Posterior cingulate gyrus (tissue), 11 donors: ENCODE results near the gene EEF2K.

Experiments
- DNase-seq, 10 donors: peaks; one replicate each; pipeline versions ENCODE4 v3.0.0 to v3.0.0-alpha.2; 2020 to 2021; ENCODE audit warnings: mixed read lengths in 3 of 10
- intact Hi-C: fragments of 100-400 bp; cut with DNase I; formaldehyde crosslinking; loops from one replicate; pipeline ENCODE4 v1.15.1; 2023

Gene EEF2K

DNA sequence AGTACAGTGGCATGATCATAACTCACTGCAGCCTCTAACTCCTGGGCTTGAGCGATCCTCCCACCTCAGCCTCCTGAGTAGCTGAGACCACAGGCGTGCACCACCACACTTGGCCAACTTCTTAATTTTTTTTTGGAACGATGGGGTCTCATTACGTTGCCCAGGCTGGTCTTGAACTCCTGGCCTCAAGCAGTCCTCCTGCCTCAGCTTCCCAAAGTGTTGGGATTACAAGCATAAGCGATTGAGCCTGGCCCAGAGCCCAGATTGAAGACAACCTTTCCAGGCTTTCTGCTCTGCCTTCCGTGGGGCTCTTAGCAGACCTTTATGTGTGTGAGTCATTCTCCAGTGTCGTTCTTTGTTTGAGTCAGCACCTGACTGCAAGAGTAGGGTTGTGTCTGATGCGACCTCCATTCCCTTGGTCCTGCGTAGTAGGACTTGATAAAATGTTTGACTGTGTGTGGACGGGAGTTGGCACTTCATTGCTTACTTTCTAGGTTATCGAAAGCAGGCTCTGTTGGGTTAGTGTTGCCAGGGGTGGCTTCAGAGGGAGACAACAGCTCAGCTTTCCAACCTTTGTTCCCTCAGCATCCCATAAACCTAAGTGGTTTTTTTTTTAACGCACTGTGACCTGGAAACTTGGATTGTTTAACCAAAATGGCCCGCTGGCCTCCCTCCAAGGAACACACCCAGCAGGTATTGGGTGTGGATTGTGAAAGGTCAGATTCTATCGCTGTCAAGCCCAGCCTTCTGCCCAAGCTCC is 26.4 kb downstream of the EEF2K start:
- no peak for DNase-seq
- intact Hi-C loops, result no loop called here

GRCh38 chr16:22233037-22233372 is 26.9 kb downstream of the EEF2K start:
- DNase-seq, result no peak
- intact Hi-C loops, result no loop called here

GRCh38 chr16:22235839-22236745 is 30.0 kb downstream of the EEF2K start:
- DNase-seq, result no peak
- intact Hi-C loops, result no loop called here

DNA sequence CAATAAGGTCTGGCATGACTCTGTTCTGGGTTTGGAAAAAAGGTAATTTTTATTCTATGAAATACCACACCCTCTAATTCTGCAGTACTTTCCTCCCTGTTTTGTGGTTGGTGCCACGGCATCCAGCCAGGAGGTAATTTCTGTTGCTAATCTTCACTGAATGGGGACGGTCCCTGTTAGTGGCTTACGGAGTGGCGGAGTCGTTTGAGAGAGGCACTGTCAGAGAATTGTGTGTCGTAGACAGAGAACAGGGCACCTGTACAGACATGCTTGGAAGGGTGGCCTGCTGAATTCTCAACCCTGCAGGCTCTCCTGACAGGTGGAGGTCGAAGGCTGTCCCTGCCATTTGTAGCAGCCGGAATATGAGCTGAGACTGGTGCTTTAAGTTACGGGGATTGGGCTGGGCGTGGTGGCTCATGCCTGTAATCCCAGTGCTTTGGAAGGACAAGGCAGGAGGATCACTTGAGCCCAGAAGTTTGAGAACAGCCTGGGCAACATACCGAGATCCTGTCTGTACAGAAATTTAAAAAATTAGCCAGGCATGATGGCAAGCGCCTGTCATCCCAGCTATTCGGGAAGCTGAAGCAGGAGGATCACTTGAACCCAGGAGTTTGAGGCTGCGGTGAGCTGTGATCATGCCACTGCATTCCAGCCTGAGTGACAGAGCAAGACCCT is 33.2 kb downstream of the EEF2K start:
- intact Hi-C loops, result no loop called here
- DNase-seq, result no peak

GRCh38 chr16:22240023-22240710 is 34.1 kb downstream of the EEF2K start:
- intact Hi-C loops, result no loop called here
- no peak for DNase-seq

DNA sequence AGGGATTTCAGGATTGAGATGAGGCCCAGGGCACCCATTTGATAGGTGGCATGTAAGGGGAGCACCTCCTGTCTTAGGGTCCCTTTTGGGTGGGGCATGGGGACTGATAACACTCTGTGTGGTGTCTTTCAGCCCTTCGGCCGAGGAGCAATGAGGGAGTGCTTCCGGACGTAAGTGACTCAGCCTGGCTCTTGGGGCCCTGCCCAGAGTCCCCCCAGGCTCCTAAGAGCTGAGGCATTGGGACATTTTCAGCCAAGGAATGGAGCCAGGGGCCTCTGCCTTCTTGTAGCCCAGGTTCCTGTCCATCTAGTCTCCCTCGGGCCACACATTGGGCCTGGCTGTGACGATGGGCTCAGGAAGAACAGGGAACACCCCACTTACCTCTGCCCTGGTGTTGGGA is 44.4 kb downstream of the EEF2K start:
- DNase-seq, result peak in 1 of 10 donors; percentile 44
- intact Hi-C loops, result no loop called here

DNA sequence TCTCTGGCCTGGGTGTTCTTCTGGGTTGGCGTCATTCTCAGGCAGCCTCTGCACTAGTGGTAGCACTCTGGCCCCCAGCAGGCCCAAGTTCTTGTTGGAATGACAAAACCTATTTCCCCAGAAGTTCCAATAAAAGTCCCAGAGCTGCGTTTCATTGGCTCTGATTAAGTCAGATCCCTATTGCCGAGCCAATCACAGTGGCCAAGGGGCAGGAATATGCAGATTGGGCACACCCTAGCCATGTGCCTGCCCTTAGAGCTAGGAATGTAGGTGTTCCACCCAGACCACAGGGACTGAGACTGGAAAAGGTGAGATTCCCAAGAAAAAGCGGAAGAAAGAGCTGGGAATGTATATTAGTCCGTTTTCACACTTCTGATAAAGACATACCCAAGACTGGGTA is 46.2 kb downstream of the EEF2K start:
- intact Hi-C loops, result no loop called here

GRCh38 chr16:22253272-22253671 is 47.2 kb downstream of the EEF2K start:
- intact Hi-C loops, result no loop called here
- peak in 1 of 10 donors; percentile 58 for DNase-seq

More for the DNA sequence above, 46.2 kb downstream of the EEF2K start:
- no peak for DNase-seq

GRCh38 chr16:22255335-22255734 is 49.3 kb downstream of the EEF2K start:
- intact Hi-C loops, result no loop called here
- DNase-seq, result peak in 1 of 10 donors; percentile 1

DNA sequence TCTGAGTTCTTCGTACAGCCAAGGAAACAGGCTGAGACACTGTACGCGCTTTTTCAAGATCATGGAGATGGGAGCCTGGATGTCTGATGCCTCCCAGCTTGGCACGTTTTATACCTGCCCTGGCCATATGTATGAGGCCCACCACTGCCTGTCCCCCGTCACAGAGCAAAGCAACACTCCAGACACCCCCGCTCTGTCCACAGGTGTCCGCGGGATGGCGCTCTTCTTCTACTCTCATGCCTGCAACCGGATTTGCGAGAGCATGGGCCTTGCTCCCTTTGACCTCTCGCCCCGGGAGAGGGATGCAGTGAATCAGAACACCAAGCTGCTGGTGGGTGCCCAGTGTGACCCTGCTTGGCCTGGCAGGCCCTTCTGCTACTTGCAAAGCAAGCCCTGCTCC is 51.4 kb downstream of the EEF2K start:
- peak in 1 of 10 donors; percentile 64 for DNase-seq
- intact Hi-C loops, result no loop called here

DNA sequence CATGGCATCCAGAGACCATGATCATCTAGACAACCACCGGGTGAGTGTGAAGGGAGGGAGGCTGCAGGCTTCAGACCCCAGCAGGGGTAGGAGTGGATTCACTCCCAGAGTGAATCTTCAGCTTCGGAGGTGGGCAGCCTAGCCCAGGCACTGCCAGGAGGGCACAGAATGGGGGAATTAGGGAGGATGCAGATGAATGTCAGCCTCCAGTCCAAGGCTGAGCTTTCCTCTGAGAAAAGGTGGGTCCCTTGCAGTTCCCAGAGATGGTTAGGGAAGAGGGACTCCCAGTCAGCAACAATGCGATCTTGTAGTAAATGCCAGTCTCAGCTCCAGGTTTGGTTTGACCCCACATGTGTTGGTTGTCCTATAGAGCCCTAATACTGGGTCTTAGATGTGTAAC is 54.4 kb downstream of the EEF2K start:
- intact Hi-C loops, result no loop called here
- peak in 1 of 10 donors; percentile 31 for DNase-seq

DNA sequence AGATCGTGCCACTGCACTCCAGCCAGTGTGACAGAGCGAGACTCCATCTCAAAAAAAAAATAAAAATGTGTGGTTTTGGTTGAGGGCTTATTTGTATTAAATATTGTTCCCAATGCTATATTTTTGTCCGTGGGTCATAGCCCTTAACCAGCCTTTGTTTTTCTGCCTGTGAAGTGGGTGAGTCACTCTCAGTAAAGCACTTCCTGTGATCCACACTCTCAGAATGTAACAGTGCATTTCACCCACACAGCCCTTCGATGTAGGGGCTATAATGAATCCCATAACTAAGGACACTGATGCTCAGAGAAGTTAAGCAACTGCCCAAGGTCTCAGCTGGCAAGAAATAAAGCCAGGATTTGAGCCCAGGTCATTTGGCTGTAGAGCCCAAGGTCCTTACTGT is 56.4 kb downstream of the EEF2K start:
- intact Hi-C loops, result no loop called here
- peak in 1 of 10 donors; percentile 4 for DNase-seq

DNA sequence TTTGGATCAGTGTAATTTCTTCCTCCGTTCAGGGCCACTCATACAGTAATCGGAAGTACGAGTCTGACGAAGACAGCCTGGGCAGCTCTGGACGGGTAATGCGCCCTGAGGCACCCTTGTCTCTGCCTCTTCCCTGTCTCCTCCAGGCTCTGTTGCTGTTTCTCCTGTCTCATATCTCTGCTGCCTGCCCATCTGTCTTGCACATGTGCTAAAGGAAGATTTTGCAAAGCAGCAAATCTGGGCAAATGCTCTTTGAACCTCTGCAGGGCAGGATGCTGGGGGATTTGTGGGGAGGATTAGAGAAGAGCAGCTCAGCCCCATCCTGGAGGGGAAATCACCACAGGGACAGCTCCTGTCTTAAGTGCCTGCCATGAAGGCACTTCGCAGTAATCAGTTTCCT is 58.7 kb downstream of the EEF2K start:
- intact Hi-C loops, result no loop called here
- DNase-seq, result peak in 1 of 10 donors; percentile 17

DNA sequence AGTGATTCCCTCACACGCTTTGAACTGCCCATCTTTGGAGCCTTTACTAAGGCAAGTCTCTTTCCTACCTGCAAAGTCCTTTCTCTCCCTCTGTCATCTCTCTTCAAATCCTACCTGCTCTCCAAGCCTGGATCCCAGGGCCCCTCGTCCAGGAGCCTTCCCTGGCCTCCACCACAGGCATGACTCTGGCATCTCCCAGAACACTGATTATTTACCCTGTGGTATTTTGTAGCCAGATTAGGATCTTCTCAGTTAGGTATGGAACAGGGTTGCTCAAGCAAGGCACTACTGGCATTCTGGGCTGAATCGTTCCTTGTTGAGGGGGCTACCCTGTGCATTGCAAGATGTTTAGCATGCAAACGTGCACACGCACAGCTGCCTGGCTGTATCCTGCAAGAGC is 59.3 kb downstream of the EEF2K start:
- peak in 1 of 10 donors; percentile 53 for DNase-seq
- intact Hi-C loops, result no loop called here

DNA sequence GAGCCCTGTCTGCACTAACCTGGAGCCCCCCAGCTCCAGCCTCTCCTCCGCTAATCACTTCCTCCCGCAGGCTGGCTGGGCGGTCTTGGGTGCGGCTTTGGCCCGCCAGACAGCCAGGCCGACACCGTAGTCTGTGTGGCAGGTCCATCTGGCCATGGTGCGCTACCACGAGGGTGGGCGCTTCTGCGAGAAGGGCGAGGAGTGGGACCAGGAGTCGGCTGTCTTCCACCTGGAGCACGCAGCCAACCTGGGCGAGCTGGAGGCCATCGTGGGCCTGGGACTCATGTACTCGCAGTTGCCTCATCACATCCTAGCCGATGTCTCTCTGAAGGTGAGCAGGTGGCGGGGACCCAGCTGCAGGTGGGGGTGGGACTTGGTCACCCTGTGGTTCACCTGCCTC is 60.5 kb downstream of the EEF2K start:
- intact Hi-C loops, result no loop called here

GRCh38 chr16:22267764-22268163 is 61.7 kb downstream of the EEF2K start:
- intact Hi-C loops, result no loop called here
- peak in 5 of 10 donors; percentile 9 to 87 (median 16) for DNase-seq

More for the DNA sequence above, 60.5 kb downstream of the EEF2K start:
- DNase-seq, result peak in 1 of 10 donors; percentile 81

DNA sequence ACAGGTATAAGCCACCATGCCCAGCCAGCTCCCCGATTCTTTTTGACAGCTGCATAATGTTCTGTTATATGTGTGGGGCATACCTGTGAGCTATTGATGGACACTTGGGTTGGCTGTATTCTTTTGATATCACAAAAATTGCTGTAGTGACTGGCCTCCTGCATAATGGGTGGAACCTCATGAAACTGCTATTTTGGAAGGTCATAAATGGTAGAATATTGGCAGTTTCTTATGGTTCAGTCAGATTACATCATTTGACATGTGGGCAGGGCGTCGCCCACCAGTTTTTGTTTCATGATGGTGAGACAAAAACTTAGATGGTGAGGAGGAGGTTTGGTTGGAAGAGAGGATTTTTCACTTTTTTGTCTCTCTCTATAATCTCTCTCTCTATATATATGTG is 64.4 kb downstream of the EEF2K start:
- intact Hi-C loops, result no loop called here
- DNase-seq, result peak in 1 of 10 donors; percentile 24

GRCh38 chr16:22272870-22273650 is 67.0 kb downstream of the EEF2K start:
- intact Hi-C loops, result no loop called here
- peak in 2 of 10 donors; percentile 55 to 63 for DNase-seq

- intact Hi-C loops, result no loop called here
- peak in 1 of 10 donors; percentile 10 for DNase-seq
These were observed 68.8 kb downstream of the EEF2K start for GRCh38 chr16:22274916-22275315.
